ENCODE measurements around the gene MGLL. TPM values are rescaled to one million over a fixed set of nuclear protein-coding genes. Genes with fewer than 3 reads are reported as not detected.

Gene MGLL
- 1 to 10 TPM; 2.1 to 3.6 TPM for total RNA-seq

- H3K4me3 Mint-ChIP-seq = peak within 1 kb of the TSS; percentile 89
- H3K27me3 Mint-ChIP-seq = peaks cover 70% of the 10 kb centered on the region
- H3K36me3 Mint-ChIP-seq = no peaks in the 10 kb centered on the region
- no peak for DNase-seq
- no peak for ATAC-seq (ENCODE audit: low read depth)
- H3K9me3 Mint-ChIP-seq = no peaks in the 10 kb centered on the region
- POLR2A ChIA-PET = interaction anchor here (1.0 kb wide), 1 partner anchor 31 kb away, joined by 3 read pairs; no protein-coding TSS in a partner anchor
- H3K27ac Mint-ChIP-seq = peak within 1 kb of the TSS; percentile 43
- peaks cover 16% of the 10 kb centered on the region for H3K4me1 Mint-ChIP-seq
Measured at GRCh38 chr3:127822041-127822681, at the start of gene MGLL. MGLL (minus strand) TSS chr3:127822515; CDS start chr3:127822318, 197 bp downstream.

GRCh38 chr3:127870156-127870555, 47.8 kb upstream of the MGLL start:
- Mint-ChIP-seq H3K4me3 (no peak overlapping the region), H3K4me1 (no peaks in the 10 kb centered on the region), H3K27me3 (peaks cover 16% of the 10 kb centered on the region), H3K27ac (no peak overlapping the region), H3K36me3 (no peaks in the 10 kb centered on the region), H3K9me3 (no peaks in the 10 kb centered on the region)
- POLR2A ChIA-PET = no interaction called here
- no peak for ATAC-seq (ENCODE audit: low read depth)
- no peak for DNase-seq

GRCh38 chr3:127867986-127868385, 45.7 kb upstream of the MGLL start:
- no peaks in the 10 kb centered on the region for H3K36me3 Mint-ChIP-seq

GRCh38 chr3:127867412-127867811, 45.1 kb upstream of the MGLL start:
- Mint-ChIP-seq H3K4me3 (no peak overlapping the region), H3K27ac (no peak overlapping the region), H3K36me3 (no peaks in the 10 kb centered on the region), H3K4me1 (peaks cover 2% of the 10 kb centered on the region), H3K9me3 (no peaks in the 10 kb centered on the region), H3K27me3 (peaks cover 15% of the 10 kb centered on the region)
- POLR2A ChIA-PET = no interaction called here
- DNase-seq (no peak), ATAC-seq (ENCODE audit: low read depth) (no peak)

More at GRCh38 chr3:127867986-127868385, 45.7 kb upstream of the MGLL start:
- POLR2A ChIA-PET = no interaction called here
- Mint-ChIP-seq H3K4me1 (peaks cover 2% of the 10 kb centered on the region), H3K9me3 (no peaks in the 10 kb centered on the region), H3K27me3 (peaks cover 15% of the 10 kb centered on the region), H3K4me3 (no peak overlapping the region), H3K27ac (no peak overlapping the region)
- no peak for ATAC-seq (ENCODE audit: low read depth)
- DNase-seq = no peak

- no peaks in the 10 kb centered on the region for H3K9me3 Mint-ChIP-seq
- ATAC-seq (ENCODE audit: low read depth) (no peak), DNase-seq (no peak)
- H3K27ac Mint-ChIP-seq = no peak overlapping the region
- H3K4me3 Mint-ChIP-seq = no peak overlapping the region
- POLR2A ChIA-PET = no interaction called here
- H3K4me1 Mint-ChIP-seq = peaks cover 2% of the 10 kb centered on the region
- peaks cover 15% of the 10 kb centered on the region for H3K27me3 Mint-ChIP-seq
- no peaks in the 10 kb centered on the region for H3K36me3 Mint-ChIP-seq
Measured at GRCh38 chr3:127865941-127866340, 43.6 kb upstream of the MGLL start.

- peaks cover 7% of the 10 kb centered on the region for H3K4me1 Mint-ChIP-seq
- H3K36me3 Mint-ChIP-seq = no peaks in the 10 kb centered on the region
- ATAC-seq (ENCODE audit: low read depth) (no peak), DNase-seq (no peak)
- no peaks in the 10 kb centered on the region for H3K9me3 Mint-ChIP-seq
- no peak overlapping the region for H3K27ac Mint-ChIP-seq
- no peak overlapping the region for H3K4me3 Mint-ChIP-seq
- peaks cover 3% of the 10 kb centered on the region for H3K27me3 Mint-ChIP-seq
- POLR2A ChIA-PET = no interaction called here
Measured at GRCh38 chr3:127860211-127860696, 37.9 kb upstream of the MGLL start.

GRCh38 chr3:127859730-127860129, 37.4 kb upstream of the MGLL start:
- Mint-ChIP-seq H3K27ac (no peak overlapping the region), H3K4me3 (no peak overlapping the region), H3K9me3 (no peaks in the 10 kb centered on the region), H3K36me3 (no peaks in the 10 kb centered on the region), H3K4me1 (peaks cover 5% of the 10 kb centered on the region), H3K27me3 (peaks cover 3% of the 10 kb centered on the region)
- no peak for DNase-seq
- no peak for ATAC-seq (ENCODE audit: low read depth)
- POLR2A ChIA-PET = no interaction called here

GRCh38 chr3:127858937-127859336, 36.6 kb upstream of the MGLL start:
- Mint-ChIP-seq H3K9me3 (no peaks in the 10 kb centered on the region), H3K27ac (no peak overlapping the region), H3K36me3 (no peaks in the 10 kb centered on the region), H3K27me3 (peaks cover 6% of the 10 kb centered on the region), H3K4me1 (peaks cover 5% of the 10 kb centered on the region), H3K4me3 (no peak overlapping the region)
- ATAC-seq (ENCODE audit: low read depth) (no peak), DNase-seq (no peak)
- POLR2A ChIA-PET = no interaction called here

GRCh38 chr3:127858521-127858920, 36.2 kb upstream of the MGLL start:
- Mint-ChIP-seq H3K27me3 (peaks cover 6% of the 10 kb centered on the region), H3K4me3 (no peak overlapping the region), H3K9me3 (no peaks in the 10 kb centered on the region), H3K4me1 (peaks cover 5% of the 10 kb centered on the region), H3K27ac (no peak overlapping the region), H3K36me3 (no peaks in the 10 kb centered on the region)
- ATAC-seq (ENCODE audit: low read depth) (no peak), DNase-seq (no peak)
- POLR2A ChIA-PET = no interaction called here

- H3K4me3 Mint-ChIP-seq = no peak overlapping the region
- ATAC-seq (ENCODE audit: low read depth) (no peak), DNase-seq (no peak)
- no peak overlapping the region for H3K27ac Mint-ChIP-seq
- POLR2A ChIA-PET = no interaction called here
- H3K4me1 Mint-ChIP-seq = peaks cover 5% of the 10 kb centered on the region
- no peaks in the 10 kb centered on the region for H3K36me3 Mint-ChIP-seq
- no peaks in the 10 kb centered on the region for H3K9me3 Mint-ChIP-seq
- H3K27me3 Mint-ChIP-seq = peaks cover 6% of the 10 kb centered on the region
Measured at GRCh38 chr3:127857333-127857732, 35.0 kb upstream of the MGLL start.

- Mint-ChIP-seq H3K27me3 (peaks cover 6% of the 10 kb centered on the region), H3K4me1 (peaks cover 5% of the 10 kb centered on the region), H3K36me3 (no peaks in the 10 kb centered on the region), H3K4me3 (no peak overlapping the region), H3K9me3 (no peaks in the 10 kb centered on the region), H3K27ac (no peak overlapping the region)
- no peak for DNase-seq
- POLR2A ChIA-PET = no interaction called here
- peak; percentile 39 for ATAC-seq (ENCODE audit: low read depth)
Measured at GRCh38 chr3:127856801-127857200, 34.5 kb upstream of the MGLL start.

- Mint-ChIP-seq H3K9me3 (no peaks in the 10 kb centered on the region), H3K27ac (no peak overlapping the region), H3K4me1 (peaks cover 5% of the 10 kb centered on the region), H3K4me3 (no peak overlapping the region), H3K27me3 (peaks cover 6% of the 10 kb centered on the region), H3K36me3 (no peaks in the 10 kb centered on the region)
- POLR2A ChIA-PET = no interaction called here
- DNase-seq = no peak
- no peak for ATAC-seq (ENCODE audit: low read depth)
Measured at GRCh38 chr3:127855246-127855645, 32.9 kb upstream of the MGLL start.

GRCh38 chr3:127853681-127854080, 31.4 kb upstream of the MGLL start:
- Mint-ChIP-seq H3K36me3 (no peaks in the 10 kb centered on the region), H3K27me3 (peaks cover 5% of the 10 kb centered on the region), H3K4me1 (peaks cover 5% of the 10 kb centered on the region), H3K9me3 (no peaks in the 10 kb centered on the region), H3K27ac (no peak overlapping the region), H3K4me3 (no peak overlapping the region)
- no peak for DNase-seq
- POLR2A ChIA-PET = no interaction called here
- no peak for ATAC-seq (ENCODE audit: low read depth)

- Mint-ChIP-seq H3K36me3 (no peaks in the 10 kb centered on the region), H3K27ac (no peak overlapping the region), H3K4me3 (no peak overlapping the region), H3K4me1 (peaks cover 4% of the 10 kb centered on the region), H3K27me3 (peaks cover 15% of the 10 kb centered on the region), H3K9me3 (no peaks in the 10 kb centered on the region)
- no peak for DNase-seq
- POLR2A ChIA-PET = no interaction called here
- no peak for ATAC-seq (ENCODE audit: low read depth)
Measured at GRCh38 chr3:127851899-127852298, 29.6 kb upstream of the MGLL start.

Data from activated naive CD8-positive, alpha-beta T cell treated with anti-CD3 and anti-CD28 coated beads, Interleukin-2, amount 10 ng/mL, durations not matched to agents 7 days and 5 days (primary cell).